ENCODE measurements around the gene YIPF6. TPM values are rescaled to one million over a fixed set of nuclear protein-coding genes. Genes with fewer than 3 reads are reported as not detected.
"Not testable (repeated sequence)": the region's sequence is repeated elsewhere in the genome, so short reads cannot be mapped to it uniquely, and the experiment has no call there.

YIPF6 gene
- polyA plus RNA-seq (ENCODE audit: insufficient read length in 10 of 10): 10 to 100 TPM; 24.9 to 33.1 (median 29.3) TPM
- long read RNA-seq, donor 1, full-length matches to known transcripts: 8 of 13 reads
- long read RNA-seq, donor 1, partial matches to known transcripts: 5 of 13 reads
- long read RNA-seq, donor 1, other reads (novel, unspliced or antisense): 0 of 13 reads
- long read RNA-seq, donor 2, full-length matches to known transcripts: 6 of 6 reads
- long read RNA-seq, donor 2, partial matches to known transcripts: 0 of 6 reads
- long read RNA-seq, donor 2, other reads (novel, unspliced or antisense): 0 of 6 reads
- long read RNA-seq, donor 3: 0 reads
- long read RNA-seq, donor 4, full-length matches to known transcripts: 7 of 7 reads
- long read RNA-seq, donor 4, partial matches to known transcripts: 0 of 7 reads
- long read RNA-seq, donor 4, other reads (novel, unspliced or antisense): 0 of 7 reads
- long read RNA-seq, donor 5, full-length matches to known transcripts: 7 of 7 reads
- long read RNA-seq, donor 5, partial matches to known transcripts: 0 of 7 reads
- long read RNA-seq, donor 5, other reads (novel, unspliced or antisense): 0 of 7 reads
- long read RNA-seq, donor 6, full-length matches to known transcripts: 11 of 11 reads
- long read RNA-seq, donor 6, partial matches to known transcripts: 0 of 11 reads
- long read RNA-seq, donor 6, other reads (novel, unspliced or antisense): 0 of 11 reads
- long read RNA-seq, donor 7, full-length matches to known transcripts: 11 of 11 reads
- long read RNA-seq, donor 7, partial matches to known transcripts: 0 of 11 reads
- long read RNA-seq, donor 7, other reads (novel, unspliced or antisense): 0 of 11 reads
- long read RNA-seq, donor 8, full-length matches to known transcripts: 3 of 3 reads
- long read RNA-seq, donor 8, partial matches to known transcripts: 0 of 3 reads
- long read RNA-seq, donor 8, other reads (novel, unspliced or antisense): 0 of 3 reads
- long read RNA-seq, donor 9, full-length matches to known transcripts: 1 of 1 reads
- long read RNA-seq, donor 9, partial matches to known transcripts: 0 of 1 reads
- long read RNA-seq, donor 9, other reads (novel, unspliced or antisense): 0 of 1 reads

GRCh38 chrX:68498508-68499379, at the start of gene YIPF6:
YIPF6 (plus strand) TSS chrX:68499051; CDS start chrX:68499067, 16 bp downstream.
- peak; percentile 72 to 93 (median 86) for DNase-seq

GRCh38 chrX:68451720-68452119, 47.1 kb upstream of the YIPF6 start:
- DNase-seq: no peak

DNA sequence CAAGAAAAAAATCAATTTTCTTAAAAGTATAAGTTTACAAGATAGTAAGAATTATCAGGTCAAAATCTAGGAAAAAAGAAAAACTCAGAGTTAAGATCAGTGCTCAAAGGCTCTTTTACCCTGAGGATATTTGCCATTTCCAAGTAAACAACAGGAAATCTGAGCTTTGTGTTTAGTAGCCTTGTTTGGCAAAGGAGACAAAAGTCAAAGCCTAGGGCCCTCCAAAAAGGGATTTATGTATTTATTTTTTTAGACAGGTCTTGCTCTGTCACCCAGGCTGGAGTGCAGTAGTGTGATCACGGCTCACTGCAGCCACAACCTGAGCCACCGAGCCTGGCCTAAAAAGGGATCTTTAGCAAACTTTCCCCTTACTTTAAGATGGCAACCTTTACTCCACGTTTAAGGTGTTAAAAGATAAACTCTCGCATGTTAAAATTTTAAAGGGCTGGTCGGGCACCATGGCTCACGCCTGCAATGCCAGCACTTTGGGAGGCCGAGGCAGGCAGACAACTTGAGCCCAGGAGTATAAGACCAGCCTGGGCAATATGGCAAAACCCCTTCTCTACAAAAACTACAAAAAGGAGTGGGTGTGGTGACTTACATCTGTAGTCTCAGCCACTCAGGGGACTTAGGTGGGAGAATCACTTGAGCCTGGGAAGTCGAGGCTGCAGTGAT, 44.2 kb upstream of the YIPF6 start:
- DNase-seq: no peak

- no peak for DNase-seq
Measured at GRCh38 chrX:68455151-68455510, 43.7 kb upstream of the YIPF6 start.

DNA sequence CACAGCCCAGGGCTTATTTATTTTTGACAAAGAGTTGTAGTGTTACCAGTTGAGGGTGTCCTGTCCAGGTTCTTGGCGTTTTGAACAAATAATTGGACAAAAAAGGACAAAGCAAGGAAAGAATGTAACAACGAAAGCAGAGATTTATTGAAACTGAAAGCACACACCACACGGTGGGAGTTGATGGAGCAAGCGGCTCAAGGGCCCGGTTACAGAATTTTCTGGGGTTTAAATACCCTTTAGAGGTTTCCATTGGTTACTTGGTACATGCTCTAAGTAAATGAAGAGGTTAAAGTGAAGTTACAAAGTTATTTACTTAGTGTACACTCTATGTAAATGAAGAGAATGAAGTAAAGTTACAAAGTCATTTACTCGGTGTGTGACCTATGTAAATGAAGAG, 37.8 kb upstream of the YIPF6 start:
- DNase-seq: no peak

GRCh38 chrX:68461576-68461975, 37.3 kb upstream of the YIPF6 start:
- no peak for DNase-seq

GRCh38 chrX:68462197-68462596, 36.7 kb upstream of the YIPF6 start:
- no peak for DNase-seq

GRCh38 chrX:68462653-68463052, 36.2 kb upstream of the YIPF6 start:
- DNase-seq: peak; percentile 17 to 58 (median 22)

GRCh38 chrX:68463880-68464279, 35.0 kb upstream of the YIPF6 start:
- no peak for DNase-seq

- DNase-seq: no peak
Measured at GRCh38 chrX:68464796-68465195, 34.1 kb upstream of the YIPF6 start.

GRCh38 chrX:68480969-68481368, 17.9 kb upstream of the YIPF6 start:
- DNase-seq: no peak

GRCh38 chrX:68486198-68486597, 12.7 kb upstream of the YIPF6 start:
- DNase-seq: not testable (repeated sequence)

DNA sequence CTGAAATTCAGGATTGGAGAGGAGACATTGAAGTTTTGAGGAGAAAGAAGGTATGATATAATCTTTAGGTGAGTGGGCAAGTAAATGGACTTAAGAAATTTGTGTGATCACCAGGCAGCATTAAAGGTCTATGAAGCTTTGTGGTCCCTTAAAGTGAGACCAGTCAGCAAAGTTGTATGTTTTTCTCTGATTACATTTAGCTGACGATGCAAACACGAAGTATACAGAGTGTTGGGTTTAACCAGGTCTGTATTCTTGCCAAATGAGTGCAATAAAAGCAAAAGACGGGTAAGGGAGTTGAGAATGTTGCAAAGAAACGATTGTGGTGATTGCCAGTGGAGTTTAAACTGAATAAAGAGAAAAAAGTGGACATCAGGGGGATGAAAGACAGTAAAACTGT, 11.6 kb upstream of the YIPF6 start:
- DNase-seq: no peak

DNA sequence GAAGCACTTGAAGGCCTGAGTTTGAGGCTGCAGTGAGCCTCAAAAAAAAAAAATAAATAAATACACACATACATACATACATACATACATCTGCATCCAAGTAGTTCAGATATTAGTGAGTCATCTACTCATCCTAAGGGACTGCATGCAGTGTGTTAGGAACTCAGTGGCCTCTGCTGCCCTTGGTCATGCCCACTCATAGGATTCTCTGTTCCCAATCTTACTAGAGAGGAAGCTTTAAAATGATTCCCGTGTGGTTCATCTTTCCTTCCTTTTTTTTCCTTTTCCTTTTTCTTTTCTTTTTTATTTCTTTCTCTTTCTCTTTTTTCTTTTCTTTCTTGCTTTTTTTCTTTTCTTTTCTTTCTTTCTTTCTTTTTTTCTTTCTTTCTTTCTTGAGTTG, 10.9 kb upstream of the YIPF6 start:
- no peak for DNase-seq

- DNase-seq: no peak
Measured at GRCh38 chrX:68488657-68489056, 10.2 kb upstream of the YIPF6 start.

DNA sequence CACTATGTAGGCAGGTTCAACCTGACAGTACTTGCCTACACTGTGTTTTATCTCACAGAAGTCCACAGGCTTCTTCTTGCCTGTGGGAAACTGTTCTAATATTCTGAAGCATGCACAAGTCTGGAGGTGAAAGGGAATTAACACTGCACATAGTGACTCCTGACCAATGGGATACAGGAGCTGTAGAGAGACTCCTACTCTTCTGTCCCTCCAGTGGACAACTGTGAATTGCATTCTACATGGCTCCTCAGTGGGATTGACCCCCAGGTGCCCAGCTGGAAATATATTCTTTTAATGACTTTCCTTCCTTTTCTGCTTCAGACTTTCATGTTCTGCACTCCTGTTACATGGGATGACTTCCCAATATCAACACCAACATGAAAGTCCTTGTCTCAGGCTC, 8.2 kb upstream of the YIPF6 start:
- no peak for DNase-seq

- no peak for DNase-seq
Measured at GRCh38 chrX:68492583-68492982, 6.3 kb upstream of the YIPF6 start.

GRCh38 chrX:68493776-68494175, 5.1 kb upstream of the YIPF6 start:
- not testable (repeated sequence) for DNase-seq

GRCh38 chrX:68498044-68498507, 775 bp upstream of the YIPF6 start:
- DNase-seq: peak in 1 of 3 donors; percentile 26

Data from muscle of back (tissue), 13 donors.